HG02588 (cell line): ENCODE data around the gene EPHB2.

Experiments
- ATAC-seq: cut with Tn5 transposase; IDR thresholded peaks from one replicate; pipeline ENCODE4 v1.9.1; 2021; ENCODE audit warnings: mild to moderate bottlenecking, moderate library complexity; ENCODE audit not compliant: unreplicated experiment

Gene EPHB2

GRCh38 chr1:22875841-22876240, 165.2 kb downstream of the EPHB2 start:
- ATAC-seq, result no peak

DNA sequence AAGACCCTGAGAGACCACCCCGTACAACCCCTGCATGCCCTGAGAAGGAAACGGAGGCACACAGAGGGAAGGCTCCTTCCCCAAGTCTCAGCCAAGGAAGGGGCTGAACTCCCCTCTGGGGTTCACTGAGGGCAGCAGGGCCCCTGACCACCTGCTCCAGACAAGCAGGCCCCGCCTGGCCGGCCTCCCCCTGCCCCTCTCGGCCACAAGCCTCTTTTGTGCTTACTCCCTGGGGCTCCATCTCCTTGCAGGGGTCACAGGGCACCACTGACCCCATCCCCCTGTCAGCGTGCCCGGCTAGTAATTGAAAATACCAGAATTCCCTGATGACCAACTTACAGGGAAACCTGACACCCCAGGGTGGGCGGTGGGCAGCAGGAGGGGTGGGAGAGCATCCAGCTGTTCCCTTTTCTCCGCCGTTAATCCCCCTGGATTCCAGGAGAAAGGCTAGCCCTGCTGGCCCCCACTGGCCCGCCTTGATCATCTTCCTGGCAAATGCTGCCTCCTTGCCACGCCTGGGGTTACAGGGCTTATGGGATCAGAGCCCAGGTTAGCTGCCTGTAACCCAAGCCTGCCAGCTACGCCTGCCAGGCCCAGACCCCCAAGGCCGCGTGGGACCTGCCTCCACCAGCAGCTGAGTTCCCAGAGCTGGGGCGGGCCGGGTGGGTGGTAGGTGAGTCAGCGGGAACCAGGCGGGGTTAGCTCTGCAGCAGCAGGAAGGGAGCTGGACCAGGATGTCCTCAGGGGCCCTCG, 165.9 kb downstream of the EPHB2 start:
- ATAC-seq, result no peak

- no peak for ATAC-seq
Observed at GRCh38 chr1:22877112-22877915, 166.7 kb downstream of the EPHB2 start.

- no peak for ATAC-seq
Observed at GRCh38 chr1:22877980-22878379, 167.3 kb downstream of the EPHB2 start.

DNA sequence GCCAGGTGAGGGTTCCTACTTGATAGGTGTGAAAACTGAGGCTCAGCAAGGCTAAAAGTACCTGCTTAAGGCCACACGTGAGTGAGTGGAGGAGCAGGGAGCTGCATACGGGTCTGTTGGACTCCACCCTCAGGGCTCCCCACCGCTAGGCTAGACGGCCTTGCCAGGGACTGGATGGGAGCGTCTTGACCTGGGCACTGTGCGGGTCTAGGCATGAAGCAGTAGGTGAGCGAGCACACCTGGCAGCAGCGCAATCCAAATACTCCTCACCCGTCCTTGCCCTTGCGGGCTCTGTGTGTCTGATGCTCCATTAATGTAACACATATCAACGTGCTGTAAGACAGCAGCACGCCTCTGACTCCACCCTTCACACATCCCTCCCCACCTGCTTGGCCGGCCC, 168.0 kb downstream of the EPHB2 start:
- ATAC-seq, result no peak

- ATAC-seq, result no peak
Observed at GRCh38 chr1:22879445-22879844, 168.8 kb downstream of the EPHB2 start.

- ATAC-seq, result no peak
Observed at GRCh38 chr1:22880174-22880601, 169.5 kb downstream of the EPHB2 start.

GRCh38 chr1:22883406-22883805, 172.8 kb downstream of the EPHB2 start:
- no peak for ATAC-seq

GRCh38 chr1:22884806-22885530, 174.3 kb downstream of the EPHB2 start:
- no peak for ATAC-seq

- ATAC-seq, result no peak
Observed at GRCh38 chr1:22886211-22886610, 175.6 kb downstream of the EPHB2 start.

GRCh38 chr1:22887491-22887890, 176.9 kb downstream of the EPHB2 start:
- no peak for ATAC-seq

- no peak for ATAC-seq
Observed at GRCh38 chr1:22888320-22889075, 177.9 kb downstream of the EPHB2 start.

DNA sequence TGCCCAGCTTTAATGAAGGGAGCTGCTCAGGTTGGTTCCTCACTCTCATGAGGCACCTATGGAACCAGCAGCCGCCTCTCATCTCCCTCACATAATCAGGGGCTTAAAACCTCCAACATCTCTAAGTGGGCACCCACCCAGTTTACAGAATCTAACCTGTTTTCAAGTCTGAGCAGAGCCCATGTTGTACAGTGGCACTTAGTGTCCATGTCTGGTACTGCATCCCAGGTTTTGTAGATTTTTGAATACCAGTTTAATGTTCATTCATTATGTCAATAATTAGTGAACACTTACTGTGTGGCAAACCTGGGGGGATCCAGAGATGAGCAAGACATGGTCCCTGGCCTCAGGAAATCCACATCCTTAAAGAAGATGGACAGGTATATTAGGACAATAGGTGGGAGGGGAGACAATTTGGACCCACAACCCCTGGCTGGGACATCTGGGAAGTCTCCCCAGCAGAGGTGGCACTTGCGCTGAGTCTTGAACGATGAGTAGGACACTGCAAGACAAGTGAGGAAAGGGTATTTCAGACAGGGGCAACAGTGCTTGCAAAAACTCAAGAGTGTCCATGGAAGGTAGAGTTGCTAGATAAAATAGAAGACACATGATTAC, 178.7 kb downstream of the EPHB2 start:
- no peak for ATAC-seq

GRCh38 chr1:22892789-22893188, 182.2 kb downstream of the EPHB2 start:
- no peak for ATAC-seq

GRCh38 chr1:22893292-22893691, 182.7 kb downstream of the EPHB2 start:
- no peak for ATAC-seq

DNA sequence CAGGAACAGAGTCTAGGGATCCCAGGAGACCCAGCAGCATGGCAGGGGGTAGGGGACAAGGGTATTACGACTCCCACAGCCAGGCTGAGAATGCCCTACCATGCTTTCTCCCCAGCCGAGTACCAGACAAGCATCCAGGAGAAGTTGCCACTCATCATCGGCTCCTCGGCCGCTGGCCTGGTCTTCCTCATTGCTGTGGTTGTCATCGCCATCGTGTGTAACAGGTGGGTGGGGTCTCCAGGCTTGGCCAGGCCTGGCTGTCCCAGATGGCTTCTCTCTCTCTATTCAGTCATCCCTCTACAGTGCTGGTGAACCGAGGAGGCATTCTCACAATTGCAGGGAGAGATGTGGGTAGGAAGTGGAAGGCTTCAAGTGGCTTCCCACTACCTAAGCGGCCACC, 184.7 kb downstream of the EPHB2 start:
- no peak for ATAC-seq

DNA sequence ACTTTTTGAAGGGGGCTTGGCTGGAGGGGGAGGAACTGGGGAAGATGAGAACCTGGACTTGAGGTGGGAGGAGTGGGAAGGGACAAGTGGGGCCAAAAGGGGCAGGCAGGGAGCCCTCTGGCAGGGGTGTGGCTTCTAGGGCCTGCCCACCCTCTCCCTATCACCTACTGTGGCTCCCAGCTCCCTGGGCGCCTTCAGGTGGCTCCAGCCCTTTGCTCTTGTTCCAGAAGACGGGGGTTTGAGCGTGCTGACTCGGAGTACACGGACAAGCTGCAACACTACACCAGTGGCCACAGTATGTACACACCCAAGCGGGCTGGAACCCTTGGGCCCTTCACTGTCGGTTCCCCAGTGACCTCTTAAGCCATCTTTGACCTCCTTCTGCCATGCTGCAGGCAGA, 185.5 kb downstream of the EPHB2 start:
- no peak for ATAC-seq

- no peak for ATAC-seq
Observed at GRCh38 chr1:22900451-22900850, 189.8 kb downstream of the EPHB2 start.

DNA sequence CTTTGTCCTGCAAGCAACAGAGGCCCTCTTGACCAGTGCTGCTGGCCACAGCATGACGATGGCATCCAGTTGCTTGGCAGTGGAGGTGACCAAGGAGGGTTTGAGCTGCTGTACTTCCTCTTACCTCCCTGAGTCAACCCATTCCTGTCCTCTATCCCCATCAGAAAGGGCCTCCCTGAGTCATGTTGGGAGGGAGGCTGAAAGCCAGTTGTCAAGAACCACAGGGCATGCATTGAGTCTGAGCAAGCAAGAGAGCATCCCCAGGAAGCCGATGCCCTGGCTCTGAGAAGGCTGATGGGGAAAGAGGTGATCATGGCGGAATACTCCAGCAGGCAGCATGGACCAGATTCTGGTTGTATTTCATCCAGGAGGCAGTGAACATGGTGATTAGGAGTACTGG, 192.5 kb downstream of the EPHB2 start:
- ATAC-seq, result no peak

- ATAC-seq, result no peak
Observed at GRCh38 chr1:22906968-22907367, 196.3 kb downstream of the EPHB2 start.
